Ascending aorta (tissue), 2 donors: ENCODE measurements around the gene NTRK3. TPM values are rescaled to one million over a fixed set of nuclear protein-coding genes. Genes with fewer than 3 reads are reported as not detected.

Experiments
- DNase-seq, 2 donors: peaks; one replicate each; pipeline ENCODE4 v3.0.0-alpha.2; 2019; ENCODE audit warnings: low spot score in 2 of 2
- H3K27ac ChIP-seq, 2 donors: fragments of 200-600 bp; sonication (generic); one replicate each; pipeline ENCODE4 v1.5.1; 2016 to 2017; ENCODE audit warnings: mild to moderate bottlenecking in 1 of 2
- H3K27me3 ChIP-seq: fragments of 200-600 bp; sonication (generic); one replicate; pipeline ENCODE4 v1.5.1; 2017
- H3K36me3 ChIP-seq, 2 donors: fragments of 200-600 bp; sonication (generic); one replicate each; pipeline ENCODE4 v1.5.1; 2016
- H3K4me1 ChIP-seq, 2 donors: fragments of 200-600 bp; sonication (generic); one replicate each; pipeline ENCODE4 v1.5.1; 2016 to 2017; ENCODE audit warnings: mild to moderate bottlenecking in 1 of 2
- H3K4me3 ChIP-seq, 2 donors: fragments of 200-600 bp; sonication (generic); one replicate each; pipeline ENCODE4 v1.5.1; 2016 to 2017; ENCODE audit warnings: mild to moderate bottlenecking in 1 of 2
- H3K9me3 ChIP-seq, 2 donors: fragments of 200-600 bp; sonication (generic); one replicate each; pipeline ENCODE4 v1.5.1; 2016
- intact Hi-C: fragments of 100-400 bp; cut with DNase I; formaldehyde crosslinking; loops from one replicate; pipeline ENCODE4 v1.15.1; 2023
- total RNA-seq: library from RNA; depleted of rRNA; stranded (reverse); fragments of >200 nt; gene quantifications from one replicate; pipeline ENCODE4 v1.1.0, GENCODE V29; 2016
- TF ChIP-seq, protein P1 (sequence below), 3 experiments: fragments of 200-600 bp in 2 of 3; fragments of 450-650 bp in 1 of 3; sonication (generic) in 2 of 3; IDR thresholded peaks; one replicate each; pipeline ENCODE4 v1.5.1; 2016 to 2019; ENCODE audit warnings: antibody characterized with exemption in 3 of 3, mild to moderate bottlenecking in 1 of 3, moderate library complexity in 1 of 3

Gene NTRK3
- total RNA-seq, 1 donor from 2014 or later, result 52.7 TPM

- intact Hi-C loops, result no loop called here
- Histone ChIP-seq H3K27ac (no peak overlapping the region), H3K27me3 (no peaks in the 10 kb centered on the region), H3K36me3 (no peaks in the 10 kb centered on the region), H3K4me3 (no peak overlapping the region), H3K9me3 (no peaks in the 10 kb centered on the region), H3K4me1 (no peaks in the 10 kb centered on the region)
- DNase-seq, result no peak
- TF ChIP-seq, protein P1, sequence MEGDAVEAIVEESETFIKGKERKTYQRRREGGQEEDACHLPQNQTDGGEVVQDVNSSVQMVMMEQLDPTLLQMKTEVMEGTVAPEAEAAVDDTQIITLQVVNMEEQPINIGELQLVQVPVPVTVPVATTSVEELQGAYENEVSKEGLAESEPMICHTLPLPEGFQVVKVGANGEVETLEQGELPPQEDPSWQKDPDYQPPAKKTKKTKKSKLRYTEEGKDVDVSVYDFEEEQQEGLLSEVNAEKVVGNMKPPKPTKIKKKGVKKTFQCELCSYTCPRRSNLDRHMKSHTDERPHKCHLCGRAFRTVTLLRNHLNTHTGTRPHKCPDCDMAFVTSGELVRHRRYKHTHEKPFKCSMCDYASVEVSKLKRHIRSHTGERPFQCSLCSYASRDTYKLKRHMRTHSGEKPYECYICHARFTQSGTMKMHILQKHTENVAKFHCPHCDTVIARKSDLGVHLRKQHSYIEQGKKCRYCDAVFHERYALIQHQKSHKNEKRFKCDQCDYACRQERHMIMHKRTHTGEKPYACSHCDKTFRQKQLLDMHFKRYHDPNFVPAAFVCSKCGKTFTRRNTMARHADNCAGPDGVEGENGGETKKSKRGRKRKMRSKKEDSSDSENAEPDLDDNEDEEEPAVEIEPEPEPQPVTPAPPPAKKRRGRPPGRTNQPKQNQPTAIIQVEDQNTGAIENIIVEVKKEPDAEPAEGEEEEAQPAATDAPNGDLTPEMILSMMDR (IDR thresholded peaks at IDR 0.05), result no peak
These were observed 150.5 kb downstream of the NTRK3 start for GRCh38 chr15:88106074-88106473.

GRCh38 chr15:88104357-88104756 is 152.2 kb downstream of the NTRK3 start:
- intact Hi-C loops, result no loop called here
- no peak for DNase-seq
- H3K9me3 ChIP-seq, result no peaks in the 10 kb centered on the region
- H3K4me3 ChIP-seq, result no peak overlapping the region
- no peaks in the 10 kb centered on the region for H3K27me3 ChIP-seq
- H3K27ac ChIP-seq, result no peak overlapping the region
- TF ChIP-seq, protein P1 (IDR thresholded peaks at IDR 0.05), result no peak
- H3K4me1 ChIP-seq, result no peaks in the 10 kb centered on the region
- no peaks in the 10 kb centered on the region for H3K36me3 ChIP-seq

GRCh38 chr15:88100181-88100580 is 156.4 kb downstream of the NTRK3 start:
- DNase-seq, result no peak
- Histone ChIP-seq H3K4me1 (no peaks in the 10 kb centered on the region), H3K4me3 (no peak overlapping the region), H3K27me3 (no peaks in the 10 kb centered on the region), H3K27ac (no peak overlapping the region), H3K9me3 (no peaks in the 10 kb centered on the region), H3K36me3 (no peaks in the 10 kb centered on the region)
- TF ChIP-seq, protein P1 (IDR thresholded peaks at IDR 0.05), result no peak
- intact Hi-C loops, result no loop called here

GRCh38 chr15:88098361-88098760 is 158.2 kb downstream of the NTRK3 start:
- intact Hi-C loops, result no loop called here
- TF ChIP-seq, protein P1 (IDR thresholded peaks at IDR 0.05), result no peak
- no peaks in the 10 kb centered on the region for H3K36me3 ChIP-seq
- no peak for DNase-seq
- no peaks in the 10 kb centered on the region for H3K27me3 ChIP-seq
- no peak overlapping the region for H3K27ac ChIP-seq
- no peak overlapping the region for H3K4me3 ChIP-seq
- H3K4me1 ChIP-seq, result no peaks in the 10 kb centered on the region
- no peaks in the 10 kb centered on the region for H3K9me3 ChIP-seq

DNA sequence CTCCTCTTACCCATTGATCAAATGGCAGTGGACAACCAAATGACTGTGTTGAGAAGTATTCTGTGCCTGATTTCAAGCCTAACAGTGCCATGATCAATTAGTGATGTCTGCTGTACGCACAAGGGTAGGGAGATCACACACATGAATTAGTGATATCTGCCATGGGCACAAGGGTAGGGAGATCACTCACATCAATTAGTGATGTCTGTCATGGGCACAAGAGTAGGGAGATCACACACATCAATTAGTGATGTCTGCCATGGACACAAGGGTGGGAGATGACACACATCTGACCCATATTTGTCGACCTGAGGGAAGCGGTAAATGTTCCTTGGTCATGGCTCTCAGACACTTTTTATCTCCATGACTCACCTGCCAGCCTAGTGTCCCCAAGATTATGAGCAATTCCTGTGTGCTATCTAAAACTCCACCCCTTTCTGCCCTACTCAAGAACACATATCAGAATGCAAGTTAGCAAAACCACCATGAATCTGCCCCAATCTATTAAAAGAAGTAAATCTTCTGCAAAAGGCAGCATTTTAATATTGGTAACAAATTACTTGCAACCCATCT is 165.0 kb downstream of the NTRK3 start:
- no peak for DNase-seq
- Histone ChIP-seq H3K9me3 (no peaks in the 10 kb centered on the region), H3K4me3 (no peak overlapping the region), H3K27me3 (no peaks in the 10 kb centered on the region), H3K4me1 (peaks cover 5 to 26% of the 10 kb centered on the region in 2 donors), H3K27ac (no peak overlapping the region), H3K36me3 (peaks cover 0 to 2% of the 10 kb centered on the region in 2 donors)
- intact Hi-C loops, result no loop called here
- TF ChIP-seq, protein P1 (IDR thresholded peaks at IDR 0.05), result no peak
